GM08714 (cell line): Measurements from ENCODE around the gene FBLN7.

ENCODE experiments used
- H3K4me3 ChIP-seq: fragments of 200-500 bp; sonication (Bioruptor generic); 2 replicates; pipeline ENCODE4 v1.5.1; 2014; ENCODE audit warnings: mild to moderate bottlenecking, low read length, inconsistent platforms
- ZNF274 ChIP-seq: IDR thresholded peaks from 2 replicates; pipeline ENCODE4 v1.6.1; 2012; ENCODE audit warnings: mild to moderate bottlenecking, low read depth, low read length

FBLN7 gene

GRCh38 chr2:112175958-112176573 is 37.9 kb downstream of the FBLN7 start:
- no peak for TF ChIP-seq ZNF274
- no peak overlapping the region for H3K4me3 ChIP-seq

GRCh38 chr2:112181571-112182290 is 43.5 kb downstream of the FBLN7 start:
- no peak overlapping the region for H3K4me3 ChIP-seq
- TF ChIP-seq ZNF274, result no peak

- no peak overlapping the region for H3K4me3 ChIP-seq
- no peak for TF ChIP-seq ZNF274
Measured at GRCh38 chr2:112182581-112183034, 44.4 kb downstream of the FBLN7 start.

- H3K4me3 ChIP-seq, result no peak overlapping the region
- no peak for TF ChIP-seq ZNF274
Measured at GRCh38 chr2:112183327-112184025, 45.3 kb downstream of the FBLN7 start.

- no peak for TF ChIP-seq ZNF274
- no peak overlapping the region for H3K4me3 ChIP-seq
Measured at GRCh38 chr2:112184121-112184520, 45.9 kb downstream of the FBLN7 start.

- H3K4me3 ChIP-seq, result no peak overlapping the region
- TF ChIP-seq ZNF274, result no peak
Measured at GRCh38 chr2:112185131-112185530, 46.9 kb downstream of the FBLN7 start.

GRCh38 chr2:112187046-112187715 is 49.0 kb downstream of the FBLN7 start:
- H3K4me3 ChIP-seq, result no peak overlapping the region
- no peak for TF ChIP-seq ZNF274

GRCh38 chr2:112187805-112188596 is 49.8 kb downstream of the FBLN7 start:
- no peak overlapping the region for H3K4me3 ChIP-seq
- TF ChIP-seq ZNF274, result no peak

GRCh38 chr2:112189001-112189556 is 50.9 kb downstream of the FBLN7 start:
- TF ChIP-seq ZNF274, result no peak
- H3K4me3 ChIP-seq, result no peak overlapping the region

GRCh38 chr2:112194028-112194427 is 55.8 kb downstream of the FBLN7 start:
- TF ChIP-seq ZNF274, result no peak
- H3K4me3 ChIP-seq, result no peak overlapping the region

GRCh38 chr2:112194482-112194881 is 56.3 kb downstream of the FBLN7 start:
- no peak overlapping the region for H3K4me3 ChIP-seq
- TF ChIP-seq ZNF274, result no peak

- TF ChIP-seq ZNF274, result no peak
- H3K4me3 ChIP-seq, result no peak overlapping the region
Measured at GRCh38 chr2:112195167-112195766, 57.1 kb downstream of the FBLN7 start.

GRCh38 chr2:112195950-112196349 is 57.8 kb downstream of the FBLN7 start:
- H3K4me3 ChIP-seq, result no peak overlapping the region
- TF ChIP-seq ZNF274, result no peak
